GM12872 (cell line): Measurements from ENCODE around the gene GNPTG.

Experiments used
- CTCF ChIP-seq: IDR thresholded peaks from 3 replicates; pipeline ENCODE4 v1.5.1; 2011; ENCODE audit warnings: low read depth, mild to moderate bottlenecking, low read length, moderate library complexity; ENCODE audit not compliant: insufficient read depth

GNPTG gene

DNA sequence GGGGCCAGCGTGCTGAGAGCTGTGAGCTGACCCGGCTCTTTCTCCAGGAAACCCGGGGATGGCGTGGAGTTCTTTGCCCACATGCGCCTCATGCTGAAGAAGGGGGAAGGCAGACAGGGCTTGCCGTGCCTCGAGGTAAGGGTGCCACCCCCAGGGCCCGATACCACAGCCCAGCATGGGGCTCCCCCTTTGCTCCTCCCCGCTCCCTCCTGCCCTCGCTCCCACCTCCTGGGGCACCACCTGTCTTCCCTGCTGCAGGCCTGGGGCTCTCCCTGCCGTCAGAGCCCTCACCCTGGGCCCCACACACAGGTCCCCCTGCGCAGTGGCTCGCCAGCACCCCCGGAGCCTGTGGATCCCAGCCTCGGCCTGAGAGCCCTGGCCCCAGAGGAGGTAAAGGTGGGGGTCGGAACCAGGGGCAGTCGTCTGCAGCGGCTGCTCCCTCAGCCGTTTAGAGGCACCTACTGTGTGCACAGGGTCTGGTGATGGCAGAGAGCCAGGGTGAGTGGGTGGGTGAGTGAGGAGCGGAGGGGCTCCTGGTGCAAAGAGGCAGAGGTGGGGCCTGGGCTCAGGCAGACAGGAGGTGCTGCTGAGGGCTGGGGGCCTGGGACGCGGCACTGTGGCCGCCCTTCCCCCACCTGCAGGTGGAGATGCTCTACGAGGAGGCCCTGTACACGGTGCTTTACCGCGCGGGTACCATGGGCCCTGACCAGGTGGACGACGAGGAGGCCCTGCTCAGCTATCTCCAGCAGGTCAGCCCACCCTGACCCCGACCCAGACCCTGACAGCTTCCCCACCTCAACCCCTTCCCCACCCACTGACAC, 12.7 kb upstream of the GNPTG start:
- no peak for TF ChIP-seq CTCF

DNA sequence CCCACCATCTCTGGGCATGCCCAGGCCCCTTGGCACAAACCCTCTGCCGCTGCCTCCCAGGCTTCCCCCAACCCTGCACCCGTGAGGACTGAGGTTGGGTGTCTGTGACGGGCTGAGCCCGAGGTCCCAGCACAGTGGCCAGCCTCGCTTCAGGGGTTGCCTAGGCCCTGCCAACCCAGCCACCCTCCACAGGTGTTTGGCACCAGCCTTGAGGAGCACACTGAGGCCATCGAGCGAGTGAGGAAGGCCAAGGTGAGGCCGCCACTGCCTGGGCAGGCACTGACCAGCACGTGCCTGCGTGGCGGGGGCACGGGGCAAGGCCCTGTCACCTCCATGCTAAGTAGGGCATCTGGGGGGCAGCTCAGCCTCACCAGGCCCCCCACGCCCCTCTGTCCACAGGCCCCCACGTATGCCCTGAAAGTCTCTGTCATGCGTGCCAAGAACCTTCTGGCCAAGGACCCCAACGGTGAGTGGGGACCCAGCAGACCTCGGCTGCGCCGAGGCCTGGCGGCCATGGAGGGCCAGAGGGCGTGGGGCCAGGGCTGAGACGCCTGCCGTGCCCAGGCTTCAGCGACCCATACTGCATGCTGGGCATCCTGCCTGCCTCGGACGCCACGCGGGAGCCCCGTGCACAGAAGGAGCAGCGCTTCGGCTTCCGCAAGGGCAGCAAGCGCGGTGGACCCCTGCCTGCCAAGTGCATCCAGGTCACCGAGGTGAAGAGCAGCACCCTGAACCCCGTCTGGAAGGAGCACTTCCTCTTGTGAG, 10.8 kb upstream of the GNPTG start:
- no peak for TF ChIP-seq CTCF

- TF ChIP-seq CTCF, result no peak
These were observed 10.0 kb upstream of the GNPTG start for GRCh38 chr16:1341495-1342420.

- no peak for TF ChIP-seq CTCF
These were observed 9.0 kb upstream of the GNPTG start for GRCh38 chr16:1342526-1343427.

DNA sequence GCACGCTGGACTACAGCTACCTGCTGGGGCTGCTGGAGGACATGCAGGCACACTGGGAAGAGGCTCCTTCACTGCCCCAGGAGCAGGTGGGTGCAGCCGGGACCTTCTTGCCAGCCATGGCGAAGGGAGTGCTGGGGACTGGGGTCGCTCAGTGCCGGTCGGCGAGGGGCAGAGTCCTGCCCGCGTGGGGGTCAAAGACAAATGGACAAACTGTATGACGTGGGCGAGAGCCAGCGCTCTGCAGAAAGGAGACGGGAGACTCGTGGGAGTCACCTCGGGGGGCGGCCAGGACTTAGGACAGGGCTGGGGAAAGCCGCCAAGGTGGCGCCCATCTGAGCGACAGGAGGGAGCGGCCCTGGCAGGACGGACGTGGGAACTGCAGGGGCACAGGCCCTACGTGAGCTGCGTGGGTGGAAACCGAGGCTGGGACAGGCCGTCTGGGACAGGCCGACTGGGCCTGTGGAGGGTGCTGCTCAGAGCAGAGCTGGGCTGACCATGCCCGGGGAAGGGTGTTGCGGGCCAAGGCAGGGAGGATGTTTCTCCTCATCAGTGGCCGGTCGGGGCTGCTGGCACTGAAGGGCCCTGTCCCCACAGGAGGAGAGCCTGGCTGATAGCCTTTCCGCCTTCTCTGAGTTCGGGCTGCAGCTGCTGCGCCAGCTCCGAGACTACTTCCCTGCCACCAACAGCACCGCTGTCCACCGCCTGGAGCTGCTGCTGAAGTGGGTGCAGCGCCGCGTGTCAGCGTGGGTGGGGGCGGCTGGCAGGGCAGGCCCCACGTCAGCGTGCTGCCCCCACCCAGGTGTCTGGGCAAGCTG, 8.1 kb upstream of the GNPTG start:
- no peak for TF ChIP-seq CTCF

DNA sequence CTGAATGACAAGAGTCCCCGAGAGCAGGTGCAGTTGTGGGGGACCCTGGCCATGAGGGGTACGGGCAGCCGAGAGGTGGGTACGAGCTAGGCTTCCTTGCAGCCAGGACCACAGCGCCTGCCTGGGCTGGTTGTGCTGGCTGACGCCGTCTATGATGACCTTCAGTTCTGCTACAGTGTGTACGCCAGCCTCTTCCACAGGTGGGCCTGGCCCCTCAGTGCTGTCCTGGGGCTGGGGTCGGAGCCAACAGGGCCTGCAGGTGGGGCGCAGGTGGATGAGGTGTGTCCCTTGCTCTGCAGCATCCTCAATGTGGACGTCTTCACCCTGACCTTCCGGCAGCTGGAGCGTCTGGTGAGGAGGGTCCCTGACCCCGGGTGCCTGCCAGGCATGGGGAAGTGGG, 7.2 kb upstream of the GNPTG start:
- TF ChIP-seq CTCF, result no peak
